Heart left ventricle (tissue), 16 donors: ENCODE results near the gene C17orf107. TPM values are rescaled to one million over a fixed set of nuclear protein-coding genes. Genes with fewer than 3 reads are reported as not detected.

ENCODE experiments used
- ATAC-seq, 4 donors: fragments of 200-7000 bp; cut with Tn5 transposase; one replicate each; pipeline ENCODE4 v1.9.1; 2020 to 2022; ENCODE audit warnings: moderate library complexity in 4 of 4, mild to moderate bottlenecking in 3 of 4, moderate number of reproducible peaks in 1 of 4
- DNase-seq, 5 donors: peaks; one replicate each; pipeline ENCODE4 v3.0.0-alpha.2; 2020
- H3K27ac ChIP-seq, 12 donors: fragments of 200-600 bp; sonication (generic) in 4 of 12; one replicate each; pipeline versions ENCODE4 v1.5.0 to v1.8.0; 2016 to 2022; ENCODE audit warnings: mild to moderate bottlenecking in 2 of 12
- H3K27me3 ChIP-seq, 9 donors: fragments of 200-600 bp; sonication (generic) in 2 of 9; one replicate each; pipeline versions ENCODE4 v1.5.1 to v1.8.0; 2016 to 2022; ENCODE audit warnings: mild to moderate bottlenecking in 3 of 9
- H3K36me3 ChIP-seq, 9 donors: fragments of 200-600 bp; sonication (generic) in 2 of 9; one replicate each; pipeline versions ENCODE4 v1.5.0 to v1.8.0; 2018 to 2022; ENCODE audit warnings: mild to moderate bottlenecking in 2 of 9
- H3K4me1 ChIP-seq, 12 donors: fragments of 200-600 bp; sonication (generic) in 4 of 12; one replicate each; pipeline versions ENCODE4 v1.5.0 to v1.8.0; 2016 to 2022; ENCODE audit warnings: mild to moderate bottlenecking in 3 of 12
- H3K4me3 ChIP-seq, 12 donors: fragments of 200-600 bp; sonication (generic) in 4 of 12; one replicate each; pipeline versions ENCODE4 v1.5.0 to v1.8.0; 2017 to 2022; ENCODE audit warnings: mild to moderate bottlenecking in 9 of 12, moderate library complexity in 4 of 12
- H3K9me3 ChIP-seq, 12 donors: fragments of 200-600 bp; sonication (generic) in 4 of 12; one replicate each; pipeline versions ENCODE4 v1.5.0 to v1.8.0; 2016 to 2022; ENCODE audit warnings: mild to moderate bottlenecking in 1 of 12
- CTCF ChIP-seq, 12 donors: fragments of 200-600 bp; sonication (generic) in 4 of 12; IDR thresholded peaks; one replicate each; pipeline versions ENCODE4 v1.5.0 to v1.8.0; 2018 to 2022; ENCODE audit warnings: antibody characterized with exemption in 12 of 12, mild to moderate bottlenecking in 5 of 12
- POLR2A ChIP-seq, 2 donors: fragments of 450-650 bp; IDR thresholded peaks; one replicate each; pipeline ENCODE4 v1.6.1; 2017; ENCODE audit warnings: antibody characterized with exemption in 2 of 2, mild to moderate bottlenecking in 2 of 2, moderate library complexity in 2 of 2
- WGBS, 4 donors: extraction: QIAGEN DNeasy Blood & Tissue Kit in 2 of 4; methylation state at CpG; one replicate each; pipeline versions ENCODE4 v1.1.5 to v1.1.7; 2013 to 2018; 5-methylcytosine and 5-hydroxymethylcytosine counted together
- intact Hi-C, 10 donors: fragments of 100-400 bp; cut with DNase I; formaldehyde crosslinking; loops; one replicate each; pipeline versions ENCODE4 v1.11.1 to v1.14.2; 2022
- polyA plus RNA-seq, 2 donors: library from polyadenylated mRNA; stranded (reverse); fragments of 200-250 nt; gene quantifications; one replicate each; pipeline ENCODE4 v1.2.3, GENCODE V29; 2013
- total RNA-seq, 9 donors: library from RNA; depleted of rRNA in 2 of 9; stranded (reverse); fragments of >200 nt in 2 of 9; fragmentation: NEBNext Ultra II Directional in 3 of 9; extraction: Animal tissue kit (Norgen Biotek cat#: 25700) in 3 of 9; gene quantifications; one replicate each; pipeline versions ENCODE4 v1.1.0 to v1.2.4, GENCODE V29; 2016 to 2023
- donor health status: ischemic (EF 13 %, LVEDD 7.1; RV severe dilation, severe dysfunction).
- donor health status: healthy with polysubstance abuse.
- donor health status: DM: no; HTN: yes; CAD: no.
- donor health status: DM: no; HTN: no; CAD: no.
- donor health status: ischemic (EF 25% LVEDD 6.9; RV normal size, moderate dysfunction).
- donor health status: ischemic (EF 25% LVEDD 5.7; RV mildly dilated, moderate dysfunction).
- donor health status: healthy.
- donor health status: DM: yes; HTN: yes; CAD: no.
- donor health status: ischemic (EF 35%, LVEDD 5.7; RV mildly dilated, moderate dysfunction).
- donor health status: nonischemic (EF 11% LVEDD 7.7; RV severe dilation, severe dysfunction).
- donor health status: DM: yes; HTN: yes; CAD: no.
- donor health status: PGD.
- donor health status: ischemic (EF 29% LVEDD 5.4; RV normal size, mild dysfunction).
- donor health status: nonischemic (EF 23%, LVEDD 6.1; RV moderate dilation, normal function).

C17orf107 gene
- total and polyA plus RNA-seq, 11 donors = 0.07 to 1.3 (median 0.46) TPM

GRCh38 chr17:4928881-4929280 lies 29.5 kb downstream of the C17orf107 start:
- no peak for DNase-seq
- no peak for ATAC-seq
- TF ChIP-seq CTCF (IDR thresholded peaks at IDR 0.05) (no peak), POLR2A (IDR thresholded peaks at IDR 0.05) (no peak)
- 97 to 98% (median 98%) methylated on average over 18 of the region's 18 CpGs for WGBS, 4 donors
- Histone ChIP-seq H3K9me3 (no peaks in the 10 kb centered on the region), H3K27me3 (no peaks in the 10 kb centered on the region), H3K4me1 (peaks cover 0 to 7% (median under 1%) of the 10 kb centered on the region in 12 donors), H3K27ac (no peak overlapping the region), H3K36me3 (peaks cover 0 to 6% (median 0%) of the 10 kb centered on the region in 9 donors), H3K4me3 (no peak overlapping the region)
- intact Hi-C loops = no loop called here

- ATAC-seq = peak in 1 of 4 donors; percentile 23
- Histone ChIP-seq H3K9me3 (no peaks in the 10 kb centered on the region), H3K36me3 (peaks cover 0 to 19% (median 8%) of the 10 kb centered on the region in 9 donors), H3K4me1 (peaks cover 0 to 17% (median 9%) of the 10 kb centered on the region in 12 donors), H3K27me3 (no peaks in the 10 kb centered on the region), H3K27ac (no peak within 1 kb of the TSS), H3K4me3 (no peak within 1 kb of the TSS)
- no peak for DNase-seq
- intact Hi-C loops = loop anchor here in 2 of 10 donors (10.0 kb wide), 1 partner anchor 53 kb away; the partner anchor contains the start of gene CAMTA2 (in 2 of the 2)
- WGBS, 4 donors = 55 to 73% (median 61%) methylated on average over 14 of the region's 14 CpGs
- TF ChIP-seq CTCF (IDR thresholded peaks at IDR 0.05) (no peak), POLR2A (IDR thresholded peaks at IDR 0.05) (no peak)
Measured at GRCh38 chr17:4931963-4932362, 32.6 kb downstream of the C17orf107 start, which contains the start of gene GP1BA. Gene GP1BA, plus strand, starts transcription at chr17:4932277. Its CDS starts 328 bp downstream, at chr17:4932605.

- no peaks in the 10 kb centered on the region for H3K27me3 ChIP-seq
- 92 to 97% (median 94%) methylated on average over 12 of the region's 12 CpGs for WGBS, 4 donors
- intact Hi-C loops = loop anchor here in 2 of 10 donors (10.0 kb wide), 1 partner anchor 52 kb away; the partner anchor contains the start of gene CAMTA2 (in 2 of the 2)
- TF ChIP-seq CTCF (IDR thresholded peaks at IDR 0.05) = no peak
- TF ChIP-seq POLR2A (IDR thresholded peaks at IDR 0.05) = no peak
- DNase-seq (no peak), ATAC-seq (no peak)
- peaks cover 0 to 27% (median 16%) of the 10 kb centered on the region in 9 donors for H3K36me3 ChIP-seq
- H3K4me1 ChIP-seq = peaks cover 0 to 24% (median 9%) of the 10 kb centered on the region in 12 donors
- no peak overlapping the region for H3K27ac ChIP-seq
- H3K4me3 ChIP-seq = no peak overlapping the region
- H3K9me3 ChIP-seq = no peaks in the 10 kb centered on the region
Measured at GRCh38 chr17:4932756-4933155, 33.4 kb downstream of the C17orf107 start.

GRCh38 chr17:4933646-4934045 lies 34.3 kb downstream of the C17orf107 start:
- 79 to 93% (median 84%) methylated on average over 15 to 16 of the region's 16 CpGs for whole genome bisulfite sequencing, 4 donors
- Histone ChIP-seq H3K4me3 (peak overlapping the region in 1 of 12 donors; percentile 2), H3K4me1 (peaks cover under 1 to 32% (median 15%) of the 10 kb centered on the region in 12 donors), H3K36me3 (peaks cover 0 to 36% (median 23%) of the 10 kb centered on the region in 9 donors), H3K27ac (peak overlapping the region in 2 of 12 donors; percentile 39 to 50), H3K9me3 (no peaks in the 10 kb centered on the region), H3K27me3 (no peaks in the 10 kb centered on the region)
- no peak for TF ChIP-seq CTCF (IDR thresholded peaks at IDR 0.05)
- TF ChIP-seq POLR2A (IDR thresholded peaks at IDR 0.05) = no peak
- ATAC-seq (no peak), DNase-seq (no peak)
- intact Hi-C loops = loop anchor here in 2 of 10 donors (10.0 kb wide), 1 partner anchor 51 kb away; the partner anchor contains the start of gene CAMTA2 (in 2 of the 2)
